Glutamatergic neuron (in vitro differentiated cells): ENCODE data around the gene TTC28. TPM values are rescaled to one million over a fixed set of nuclear protein-coding genes. Genes with fewer than 3 reads are reported as not detected.

Source experiments
- DNase-seq: peaks from one replicate; pipeline ENCODE4 v3.0.0; 2022
- H3K27ac Mint-ChIP-seq: one replicate; pipeline ENCODE4 v1.8.0; 2020; ENCODE audit warnings: mild to moderate bottlenecking, mixed read lengths, inconsistent platforms; ENCODE audit not compliant: unreplicated experiment
- H3K27me3 Mint-ChIP-seq: one replicate; pipeline ENCODE4 v1.8.0; 2020; ENCODE audit warnings: mild to moderate bottlenecking, moderate library complexity, mixed read lengths, inconsistent platforms; ENCODE audit not compliant: unreplicated experiment
- H3K36me3 Mint-ChIP-seq: one replicate; pipeline ENCODE4 v1.8.0; 2020; ENCODE audit warnings: mild to moderate bottlenecking, mixed read lengths, inconsistent platforms; ENCODE audit not compliant: unreplicated experiment
- H3K4me1 Mint-ChIP-seq: one replicate; pipeline ENCODE4 v1.8.0; 2020; ENCODE audit warnings: mild to moderate bottlenecking, low read depth, mixed read lengths, inconsistent platforms; ENCODE audit not compliant: unreplicated experiment
- H3K4me3 Mint-ChIP-seq: one replicate; pipeline ENCODE4 v1.8.0; 2020; ENCODE audit warnings: mild to moderate bottlenecking, mixed read lengths, inconsistent platforms; ENCODE audit not compliant: unreplicated experiment
- H3K9me3 Mint-ChIP-seq: one replicate; pipeline ENCODE4 v1.8.0; 2020; ENCODE audit warnings: mild to moderate bottlenecking, moderate library complexity, mixed read lengths, inconsistent platforms; ENCODE audit not compliant: unreplicated experiment
- total RNA-seq: library from RNA; stranded (reverse); fragmentation: NEBNext Ultra II Directional; extraction: Animal tissue kit (Norgen Biotek cat#: 25700); gene quantifications from one replicate; pipeline ENCODE4 v1.2.1, GENCODE V29; 2021; ENCODE audit not compliant: unreplicated experiment
- TF ChIP-seq, protein P1 (sequence below): fragments of 200-600 bp; sonication (generic); IDR thresholded peaks from one replicate; pipeline ENCODE4 v1.5.0; 2021; ENCODE audit not compliant: partially characterized antibody, unreplicated experiment

TTC28 gene
- total RNA-seq, 1 donor from 2014 or later: 55.6 TPM

DNA sequence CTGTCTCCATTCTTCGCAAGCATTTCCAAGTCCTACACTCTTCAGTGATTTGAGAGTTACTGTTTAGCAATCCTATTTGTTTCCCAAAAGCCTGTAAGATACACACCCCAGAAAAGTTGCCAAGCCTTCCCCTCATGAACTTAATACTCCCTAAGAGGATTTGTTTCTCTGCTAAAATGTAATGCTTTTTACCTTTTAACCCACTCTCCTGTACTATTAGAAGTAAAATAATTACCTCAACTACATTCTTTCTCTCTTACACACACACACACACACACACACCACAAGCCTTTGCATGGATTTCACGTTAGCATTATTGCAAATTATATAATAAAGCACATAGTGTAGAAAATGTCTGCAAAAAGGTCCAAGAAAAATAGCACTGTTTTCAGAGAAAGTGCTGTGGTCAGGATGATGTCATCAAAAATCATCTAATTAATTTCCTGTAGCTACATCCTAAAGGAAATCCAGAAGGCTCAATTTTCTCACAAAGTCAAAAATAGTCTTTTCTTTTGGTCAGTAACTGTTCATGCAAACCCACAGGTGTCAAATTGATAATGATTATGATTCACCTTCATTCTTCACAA, 396.5 kb downstream of the TTC28 start:
- no peak overlapping the region for H3K4me3 Mint-ChIP-seq
- H3K9me3 Mint-ChIP-seq: no peaks in the 10 kb centered on the region
- no peak overlapping the region for H3K27ac Mint-ChIP-seq
- H3K4me1 Mint-ChIP-seq: no peaks in the 10 kb centered on the region
- H3K36me3 Mint-ChIP-seq: no peaks in the 10 kb centered on the region
- H3K27me3 Mint-ChIP-seq: no peaks in the 10 kb centered on the region
- TF ChIP-seq, protein P1, sequence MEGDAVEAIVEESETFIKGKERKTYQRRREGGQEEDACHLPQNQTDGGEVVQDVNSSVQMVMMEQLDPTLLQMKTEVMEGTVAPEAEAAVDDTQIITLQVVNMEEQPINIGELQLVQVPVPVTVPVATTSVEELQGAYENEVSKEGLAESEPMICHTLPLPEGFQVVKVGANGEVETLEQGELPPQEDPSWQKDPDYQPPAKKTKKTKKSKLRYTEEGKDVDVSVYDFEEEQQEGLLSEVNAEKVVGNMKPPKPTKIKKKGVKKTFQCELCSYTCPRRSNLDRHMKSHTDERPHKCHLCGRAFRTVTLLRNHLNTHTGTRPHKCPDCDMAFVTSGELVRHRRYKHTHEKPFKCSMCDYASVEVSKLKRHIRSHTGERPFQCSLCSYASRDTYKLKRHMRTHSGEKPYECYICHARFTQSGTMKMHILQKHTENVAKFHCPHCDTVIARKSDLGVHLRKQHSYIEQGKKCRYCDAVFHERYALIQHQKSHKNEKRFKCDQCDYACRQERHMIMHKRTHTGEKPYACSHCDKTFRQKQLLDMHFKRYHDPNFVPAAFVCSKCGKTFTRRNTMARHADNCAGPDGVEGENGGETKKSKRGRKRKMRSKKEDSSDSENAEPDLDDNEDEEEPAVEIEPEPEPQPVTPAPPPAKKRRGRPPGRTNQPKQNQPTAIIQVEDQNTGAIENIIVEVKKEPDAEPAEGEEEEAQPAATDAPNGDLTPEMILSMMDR: no peak
- no peak for DNase-seq

DNA sequence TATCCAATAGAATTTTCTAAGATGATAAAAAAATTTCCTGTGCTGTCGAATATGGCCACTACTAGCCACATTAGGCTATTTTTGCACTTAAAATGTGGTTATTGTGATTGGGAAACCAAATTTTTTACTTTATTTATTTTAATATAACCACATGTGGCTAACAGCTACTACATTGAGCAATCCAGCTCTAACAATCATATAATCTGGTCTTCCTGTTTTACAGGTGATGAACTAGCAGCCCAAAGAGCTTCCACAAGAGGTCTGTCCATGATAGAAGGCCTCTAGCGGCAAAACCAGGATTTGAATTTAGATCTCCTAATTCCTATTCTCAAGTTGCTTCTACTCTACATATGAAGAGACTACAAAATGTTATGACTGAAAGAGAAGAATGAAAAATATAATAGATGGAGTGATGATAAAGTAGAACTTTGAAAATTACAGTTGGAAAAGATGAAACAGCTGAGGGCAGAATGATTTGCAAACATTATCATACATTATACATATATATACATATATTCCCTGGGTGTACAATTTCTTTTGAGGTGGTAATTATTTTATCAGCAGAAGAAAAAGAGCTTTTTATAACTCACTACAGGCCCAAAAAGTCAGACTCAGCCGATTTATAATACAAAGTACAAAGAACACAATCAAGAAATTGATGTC, 397.1 kb downstream of the TTC28 start:
- TF ChIP-seq, protein P1: no peak
- DNase-seq: no peak
- H3K4me1 Mint-ChIP-seq: peaks cover 4% of the 10 kb centered on the region
- no peak overlapping the region for H3K4me3 Mint-ChIP-seq
- no peaks in the 10 kb centered on the region for H3K27me3 Mint-ChIP-seq
- H3K9me3 Mint-ChIP-seq: no peaks in the 10 kb centered on the region
- no peak overlapping the region for H3K27ac Mint-ChIP-seq
- H3K36me3 Mint-ChIP-seq: no peaks in the 10 kb centered on the region

DNA sequence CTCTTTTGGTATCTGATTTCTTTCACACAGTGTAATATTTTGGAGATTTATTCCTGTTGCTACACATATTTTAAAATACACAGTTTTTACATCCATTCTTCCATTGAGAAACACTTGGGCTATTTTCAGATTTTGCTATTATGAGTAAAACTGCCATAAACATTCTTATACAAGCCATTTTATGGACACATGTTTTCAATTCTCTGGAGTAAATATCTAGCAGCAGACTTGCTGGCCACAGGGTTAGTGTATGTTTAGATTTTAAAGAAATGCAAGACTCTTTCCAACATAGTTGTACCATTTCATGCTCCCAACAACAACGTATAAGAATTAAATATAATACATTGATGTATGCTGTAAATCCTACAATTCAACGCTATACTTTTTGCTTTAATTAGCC, 399.8 kb downstream of the TTC28 start:
- Mint-ChIP-seq H3K27ac (no peak overlapping the region), H3K4me3 (no peak overlapping the region), H3K4me1 (peaks cover 4% of the 10 kb centered on the region), H3K36me3 (no peaks in the 10 kb centered on the region), H3K27me3 (no peaks in the 10 kb centered on the region), H3K9me3 (no peaks in the 10 kb centered on the region)
- DNase-seq: no peak
- TF ChIP-seq, protein P1: no peak

DNA sequence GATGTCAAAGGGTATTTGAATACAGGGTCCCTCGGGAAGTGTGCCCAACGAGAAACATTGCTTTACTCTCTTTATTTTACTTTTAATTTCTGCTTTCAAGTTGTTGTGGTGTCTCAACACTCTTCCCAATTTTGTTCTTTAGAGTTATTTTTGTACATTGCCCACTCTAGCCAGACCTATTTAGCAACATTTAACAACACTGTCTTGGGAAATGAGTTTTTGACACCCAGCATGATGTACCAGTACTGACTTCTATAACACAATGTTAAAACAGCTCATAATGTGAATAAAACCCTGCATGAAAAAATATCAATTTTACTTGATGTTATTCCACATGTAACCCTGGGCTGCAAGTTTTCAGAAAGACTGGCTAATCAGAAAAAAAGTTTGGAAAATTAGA, 410.4 kb downstream of the TTC28 start:
- Mint-ChIP-seq H3K27ac (no peak overlapping the region), H3K4me1 (peaks cover 11% of the 10 kb centered on the region), H3K9me3 (no peaks in the 10 kb centered on the region), H3K4me3 (no peak overlapping the region), H3K36me3 (peaks cover 4% of the 10 kb centered on the region), H3K27me3 (peaks cover 3% of the 10 kb centered on the region)
- TF ChIP-seq, protein P1: no peak
- no peak for DNase-seq

DNA sequence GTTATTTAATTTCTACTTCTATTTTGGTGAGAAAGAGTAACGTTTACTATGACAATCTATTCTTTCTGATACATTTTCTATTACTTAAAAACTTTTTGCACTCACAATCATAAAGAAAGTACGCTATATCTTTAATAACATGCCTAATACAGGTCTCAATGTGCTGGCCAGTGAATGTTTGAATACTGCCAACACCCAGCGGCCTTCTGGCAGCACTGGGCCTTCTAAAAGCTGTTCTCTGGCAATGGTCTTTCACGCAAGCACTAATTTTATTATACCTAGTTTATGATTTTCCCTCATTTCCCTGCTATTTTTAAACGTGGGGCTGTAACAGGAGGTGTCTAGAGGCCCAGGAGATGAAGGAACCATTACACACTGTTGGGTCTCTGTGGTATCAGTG, 410.8 kb downstream of the TTC28 start:
- no peaks in the 10 kb centered on the region for H3K9me3 Mint-ChIP-seq
- TF ChIP-seq, protein P1: no peak
- H3K36me3 Mint-ChIP-seq: peaks cover 9% of the 10 kb centered on the region
- H3K4me1 Mint-ChIP-seq: peaks cover 11% of the 10 kb centered on the region
- H3K4me3 Mint-ChIP-seq: no peak overlapping the region
- DNase-seq: no peak
- H3K27me3 Mint-ChIP-seq: peaks cover 3% of the 10 kb centered on the region
- no peak overlapping the region for H3K27ac Mint-ChIP-seq
